Adrenal gland (tissue), 12 donors: Measurements from ENCODE around the gene PRKG1. TPM values are rescaled to one million over a fixed set of nuclear protein-coding genes. Genes with fewer than 3 reads are reported as not detected.

ENCODE experiments used
- DNase-seq, 7 donors: peaks; one replicate each; pipeline ENCODE4 v3.0.0-alpha.2; 2019 to 2020
- H3K27ac ChIP-seq, 5 donors: fragments of 200-600 bp; sonication (generic) in 4 of 5; 1 replicate in 3 of 5; 2 replicates in 2 of 5; pipeline versions ENCODE4 v1.5.1 to v1.8.0; 2016 to 2020; ENCODE audit warnings: mild to moderate bottlenecking in 1 of 5
- H3K27me3 ChIP-seq: fragments of 200-600 bp; 2 replicates; pipeline ENCODE4 v1.8.0; 2021
- H3K36me3 ChIP-seq, 2 donors: fragments of 200-600 bp; replicated peaks in 1 of 2; 1 replicate in 1 of 2; 2 replicates in 1 of 2; pipeline versions ENCODE4 v1.5.1 to v1.8.0; 2018 to 2022
- H3K4me1 ChIP-seq, 2 donors: fragments of 200-600 bp; replicated peaks in 1 of 2; 1 replicate in 1 of 2; 2 replicates in 1 of 2; pipeline versions ENCODE4 v1.5.1 to v1.8.0; 2018 to 2021
- H3K4me3 ChIP-seq, 4 donors: fragments of 200-600 bp; sonication (generic) in 3 of 4; one replicate each; pipeline ENCODE4 v1.5.1; 2016 to 2018
- H3K9me3 ChIP-seq, 3 donors: fragments of 200-600 bp; sonication (generic) in 1 of 3; replicated peaks in 1 of 3; 1 replicate in 2 of 3; 2 replicates in 1 of 3; pipeline versions ENCODE4 v1.5.1 to v1.8.0; 2016 to 2021
- CTCF ChIP-seq, 6 experiments: fragments of 450-650 bp in 4 of 6; fragments of 200-600 bp in 2 of 6; sonication (generic) in 1 of 6; IDR thresholded peaks; 1 replicate in 5 of 6; 2 replicates in 1 of 6; pipeline versions ENCODE4 v1.5.1 to v1.8.0; 2016 to 2021; ENCODE audit warnings: antibody characterized with exemption in 6 of 6, mild to moderate bottlenecking in 2 of 6, moderate library complexity in 1 of 6
- POLR2A ChIP-seq, 2 donors: fragments of 450-650 bp; IDR thresholded peaks; one replicate each; pipeline ENCODE4 v1.6.1; 2017; ENCODE audit warnings: antibody characterized with exemption in 2 of 2, mild to moderate bottlenecking in 2 of 2, moderate library complexity in 1 of 2
- WGBS, 4 donors: extraction: QIAGEN DNeasy Blood & Tissue Kit in 2 of 4; methylation state at CpG; one replicate each; pipeline versions ENCODE4 v1.1.5 to v1.1.7; 2013 to 2017; 5-methylcytosine and 5-hydroxymethylcytosine counted together
- intact Hi-C, 2 donors: fragments of 100-400 bp; cut with DNase I; formaldehyde crosslinking; loops; one replicate each; pipeline versions ENCODE4 v1.14.1 to v1.15.0; 2022 to 2023
- polyA plus RNA-seq, 3 donors: library from polyadenylated mRNA; stranded (reverse); fragments of 200-250 nt in 2 of 3; fragments of 350-450 nt in 1 of 3; fragmentation: Illumina TruSeq in 1 of 3; extraction: RNeasy Lipid Tissue Mini Kit (QIAGEN cat#74804) in 1 of 3; gene quantifications; one replicate each; pipeline ENCODE4 v1.2.3, GENCODE V29; 2013 to 2014
- total RNA-seq, 9 donors: library from RNA; depleted of rRNA in 4 of 9; stranded (reverse); fragments of >200 nt in 4 of 9; fragments of 120-200 nt in 1 of 9; fragmentation: NEBNext Ultra II Directional in 1 of 9; extraction: Animal tissue kit (Norgen Biotek cat#: 25700) in 1 of 9; gene quantifications; one replicate each; pipeline versions ENCODE4 v1.1.0 to v1.2.4, GENCODE V29; 2013 to 2023
- donor health status: healthy with polysubstance abuse.
- donor health status: Bipolar disorder and iron deficiency.
- donor health status: DM: yes; HTN: yes; CAD: no.
- donor health status: DM: no; HTN: no; CAD: no.
- donor health status: DM: no; HTN: no; CAD: no.
- donor health status: DM: yes; HTN: yes; CAD: no.

The PRKG1 gene
- total and polyA plus RNA-seq, 12 donors = 6.9 to 104 (median 29.7) TPM

DNA sequence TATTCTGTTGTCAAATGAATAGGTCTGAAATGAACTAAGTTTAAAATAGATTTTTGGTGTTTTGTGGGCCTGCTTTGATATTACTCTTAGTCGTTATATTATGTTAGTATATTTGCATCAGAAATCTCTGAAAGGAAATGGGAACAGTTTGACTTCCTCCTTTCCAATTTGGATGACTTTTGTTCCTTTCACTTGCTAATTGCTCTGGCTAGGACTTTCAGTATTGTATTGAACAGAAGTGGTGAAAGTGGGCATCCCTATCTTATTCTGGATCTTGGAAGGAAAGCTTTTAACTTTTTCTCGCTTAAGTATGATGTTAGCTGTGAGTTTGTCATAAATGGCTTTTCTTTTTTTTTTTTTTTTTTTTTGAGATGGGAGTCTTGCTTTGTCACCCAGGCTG is 966.2 kb downstream of the PRKG1 start:
- H3K36me3 ChIP-seq = no peaks in the 10 kb centered on the region
- no peak overlapping the region for H3K4me3 ChIP-seq
- no peak for DNase-seq
- H3K4me1 ChIP-seq = no peaks in the 10 kb centered on the region
- 30 to 86% (median 58%) methylated on average over 2 of the region's 2 CpGs for WGBS, 4 donors
- no peak overlapping the region for H3K27ac ChIP-seq
- H3K9me3 ChIP-seq = no peaks in the 10 kb centered on the region
- H3K27me3 ChIP-seq = no peaks in the 10 kb centered on the region
- TF ChIP-seq POLR2A (IDR thresholded peaks at IDR 0.05) (no peak), CTCF (IDR thresholded peaks at IDR 0.05) (no peak)
- intact Hi-C loops = no loop called here

- Histone ChIP-seq H3K27ac (no peak overlapping the region), H3K4me1 (no peaks in the 10 kb centered on the region), H3K27me3 (no peaks in the 10 kb centered on the region), H3K4me3 (no peak overlapping the region), H3K36me3 (no peaks in the 10 kb centered on the region), H3K9me3 (no peaks in the 10 kb centered on the region)
- TF ChIP-seq POLR2A (IDR thresholded peaks at IDR 0.05) (no peak), CTCF (IDR thresholded peaks at IDR 0.05) (no peak)
- no peak for DNase-seq
- intact Hi-C loops = no loop called here
These were observed 969.5 kb downstream of the PRKG1 start for GRCh38 chr10:52043811-52044210.

DNA sequence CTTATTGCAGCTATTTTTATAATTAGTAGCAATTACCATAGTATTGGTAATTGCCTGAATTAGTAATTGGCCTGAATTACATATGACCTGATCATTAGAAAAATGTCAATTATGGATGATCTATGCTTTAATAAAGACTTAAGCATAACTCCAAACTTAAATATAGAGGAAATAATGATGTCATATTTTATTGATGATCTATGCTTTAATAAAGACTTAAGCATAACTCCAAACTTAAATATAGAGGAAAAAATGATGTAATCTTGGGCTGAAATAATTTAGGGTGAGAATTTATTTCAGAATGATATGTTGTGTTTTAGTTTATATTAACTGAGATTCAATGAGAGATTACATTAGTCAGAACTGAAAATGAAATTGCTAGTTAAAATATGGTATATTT is 973.8 kb downstream of the PRKG1 start:
- Histone ChIP-seq H3K4me3 (no peak overlapping the region), H3K27me3 (no peaks in the 10 kb centered on the region), H3K36me3 (no peaks in the 10 kb centered on the region), H3K9me3 (no peaks in the 10 kb centered on the region), H3K4me1 (no peaks in the 10 kb centered on the region), H3K27ac (no peak overlapping the region)
- no peak for TF ChIP-seq CTCF (IDR thresholded peaks at IDR 0.05)
- TF ChIP-seq POLR2A (IDR thresholded peaks at IDR 0.05) = no peak
- intact Hi-C loops = no loop called here
- no peak for DNase-seq

DNA sequence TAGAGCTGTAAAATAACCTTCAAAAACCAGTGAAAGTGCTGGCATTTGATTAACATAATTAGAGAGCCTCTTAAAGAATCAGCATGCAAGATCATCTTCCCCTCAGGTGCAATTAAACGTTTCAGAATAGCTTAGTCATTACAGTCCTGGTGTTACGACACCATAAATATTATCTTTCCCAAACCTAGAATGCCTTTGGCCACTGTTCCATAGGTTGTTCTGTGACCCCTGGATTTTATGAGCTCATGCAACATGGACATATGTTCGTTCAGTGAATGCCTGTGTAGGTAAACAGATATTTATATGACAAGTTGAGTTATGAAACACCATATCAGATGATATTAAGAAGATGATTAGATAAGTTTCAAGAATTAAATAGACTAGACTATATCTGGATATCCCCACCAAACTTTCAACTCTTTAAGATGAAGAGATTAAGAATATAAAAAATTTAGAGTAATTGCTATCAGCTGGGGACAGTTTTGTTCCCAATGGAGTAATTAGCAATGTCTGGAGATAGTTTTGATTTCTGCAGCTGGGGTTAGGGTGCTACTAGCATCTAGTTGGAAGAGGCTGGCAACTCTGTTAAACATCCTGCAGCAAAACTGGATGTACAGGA is 976.3 kb downstream of the PRKG1 start:
- Histone ChIP-seq H3K4me1 (no peaks in the 10 kb centered on the region), H3K9me3 (no peaks in the 10 kb centered on the region), H3K36me3 (no peaks in the 10 kb centered on the region), H3K27me3 (no peaks in the 10 kb centered on the region), H3K27ac (no peak overlapping the region), H3K4me3 (no peak overlapping the region)
- intact Hi-C loops = no loop called here
- no peak for TF ChIP-seq CTCF (IDR thresholded peaks at IDR 0.05)
- TF ChIP-seq POLR2A (IDR thresholded peaks at IDR 0.05) = no peak
- DNase-seq = no peak
- WGBS, 4 donors = 61 to 72% (median 68%) methylated on average over 3 of the region's 3 CpGs
